Stimulated activated CD4-positive, alpha-beta T cell treated with anti-CD3 and anti-CD28 coated beads, TNF-alpha, amount 100 ng/mL, for 1 hour (primary cell): ENCODE data around the gene TPX2.

ENCODE experiments used
- DNase-seq, 3 donors: peaks; one replicate each; pipeline ENCODE4 v3.0.0-alpha.2; 2020; ENCODE audit warnings: low read depth in 3 of 3, low spot score in 1 of 3

The TPX2 gene

GRCh38 chr20:31759836-31760518, 20.9 kb downstream of the TPX2 start:
- DNase-seq, result no peak

DNA sequence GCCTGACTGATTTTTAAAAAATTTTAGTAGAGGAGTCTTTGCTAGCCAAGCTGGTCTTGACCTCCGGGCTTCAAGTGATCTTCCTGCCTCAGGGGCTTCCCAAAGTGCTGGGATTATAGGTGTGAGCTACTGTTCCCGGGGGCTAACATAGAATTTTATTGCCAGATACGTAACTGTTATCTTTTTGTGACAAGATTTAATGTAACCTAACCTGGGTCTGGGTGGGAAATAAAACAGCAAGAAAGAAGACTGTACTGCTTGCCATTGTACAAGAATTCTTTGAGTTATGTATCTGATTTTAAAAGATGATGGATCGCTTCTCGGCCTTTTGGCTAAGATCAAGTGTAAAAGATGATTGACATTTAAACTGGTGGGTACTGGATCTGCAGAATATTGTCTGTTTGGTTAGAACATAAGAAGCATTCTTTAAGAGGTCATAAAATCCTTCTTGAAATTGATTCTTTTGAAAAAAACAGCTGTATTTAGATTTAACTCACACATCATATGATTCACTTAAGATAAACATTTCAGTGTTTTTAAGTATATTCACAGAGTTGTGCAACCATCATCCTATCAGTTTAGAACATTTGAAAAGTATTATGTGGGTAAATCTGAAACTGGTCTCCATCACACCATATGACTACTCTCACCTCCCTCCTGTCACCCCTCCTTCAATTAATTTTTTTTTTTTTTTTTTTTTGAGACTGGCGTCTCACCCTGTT, 21.6 kb downstream of the TPX2 start:
- DNase-seq, result no peak

GRCh38 chr20:31764641-31765305, 25.7 kb downstream of the TPX2 start:
- no peak for DNase-seq

DNA sequence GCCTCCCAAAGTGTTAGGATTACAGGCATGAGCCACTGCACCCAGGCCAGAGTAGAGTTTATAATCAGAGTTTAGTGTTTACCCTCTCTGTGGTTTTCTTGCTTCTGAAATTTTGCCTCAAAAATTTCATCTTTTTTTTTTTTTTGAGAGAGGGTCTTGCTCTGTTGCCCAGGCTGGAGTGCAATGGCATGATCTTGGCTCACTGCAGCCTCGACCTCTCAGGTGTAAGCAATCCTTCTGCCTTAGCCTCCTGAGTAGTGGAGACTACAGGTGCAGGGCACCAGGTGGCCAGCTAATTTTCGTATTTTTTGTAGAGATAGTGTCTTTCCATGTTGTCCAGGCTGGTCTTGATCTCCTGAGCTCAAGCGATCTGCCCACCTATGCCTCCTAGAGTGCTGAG, 28.7 kb downstream of the TPX2 start:
- DNase-seq, result no peak

DNA sequence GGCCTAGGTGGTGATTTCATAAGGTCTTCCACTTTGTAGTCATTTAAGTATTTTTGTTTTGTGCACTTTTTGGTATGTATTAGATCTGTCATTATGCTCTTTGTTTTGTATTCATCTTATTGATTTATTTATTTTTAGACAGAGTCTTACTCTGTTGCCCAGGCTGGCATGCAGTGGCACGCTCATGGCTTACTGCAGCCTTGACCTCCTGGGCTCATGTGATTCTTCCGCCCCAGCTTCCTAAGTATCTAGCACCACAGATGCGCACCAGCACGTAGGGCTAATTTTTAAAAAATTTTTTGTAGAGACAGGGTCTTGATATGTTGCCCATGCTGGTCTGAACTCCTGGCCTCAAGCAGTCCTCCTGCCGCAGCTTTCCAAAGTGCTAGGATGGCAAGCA, 30.6 kb downstream of the TPX2 start:
- DNase-seq, result no peak

DNA sequence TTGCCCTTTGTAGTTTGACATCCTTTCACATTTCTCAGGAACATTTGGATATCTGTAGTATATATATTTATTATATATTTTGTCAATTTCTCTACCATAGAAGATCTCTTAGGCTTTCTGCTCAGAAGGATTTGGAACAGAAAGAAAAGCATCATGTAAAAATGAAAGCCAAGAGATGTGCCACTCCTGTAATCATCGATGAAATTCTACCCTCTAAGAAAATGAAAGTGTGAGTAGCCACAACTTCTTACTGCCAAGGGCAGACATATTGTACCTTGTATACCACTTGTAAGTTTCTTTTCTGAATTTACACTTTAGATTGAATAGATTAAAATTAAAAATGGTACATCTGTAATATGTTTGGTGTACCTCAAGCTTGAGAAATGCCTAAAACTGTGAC, 31.2 kb downstream of the TPX2 start:
- DNase-seq, result no peak

- no peak for DNase-seq
Measured at GRCh38 chr20:31774408-31774807, 35.3 kb downstream of the TPX2 start.

DNA sequence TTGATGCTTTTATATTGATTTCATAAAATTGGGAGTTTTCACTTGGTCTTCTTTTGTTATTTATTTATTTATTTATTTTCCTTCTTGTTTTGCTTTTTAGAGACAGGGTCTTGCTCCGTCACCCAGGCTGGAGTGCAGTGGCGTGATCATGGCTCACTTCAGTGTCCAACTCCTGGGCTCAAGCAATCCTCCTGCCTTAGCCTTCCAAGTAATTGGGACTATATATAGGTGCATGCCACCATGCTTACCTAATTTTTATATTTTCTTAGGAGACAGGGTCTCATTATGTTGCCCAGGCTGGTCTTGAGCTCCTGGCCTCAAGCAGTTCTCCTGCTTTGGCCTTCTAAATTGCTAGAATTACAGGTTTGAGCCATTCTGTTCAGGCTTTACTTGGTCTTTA, 41.7 kb downstream of the TPX2 start:
- DNase-seq, result no peak

GRCh38 chr20:31781945-31782344, 42.9 kb downstream of the TPX2 start:
- DNase-seq, result no peak

- no peak for DNase-seq
Measured at GRCh38 chr20:31784354-31785044, 45.4 kb downstream of the TPX2 start.

DNA sequence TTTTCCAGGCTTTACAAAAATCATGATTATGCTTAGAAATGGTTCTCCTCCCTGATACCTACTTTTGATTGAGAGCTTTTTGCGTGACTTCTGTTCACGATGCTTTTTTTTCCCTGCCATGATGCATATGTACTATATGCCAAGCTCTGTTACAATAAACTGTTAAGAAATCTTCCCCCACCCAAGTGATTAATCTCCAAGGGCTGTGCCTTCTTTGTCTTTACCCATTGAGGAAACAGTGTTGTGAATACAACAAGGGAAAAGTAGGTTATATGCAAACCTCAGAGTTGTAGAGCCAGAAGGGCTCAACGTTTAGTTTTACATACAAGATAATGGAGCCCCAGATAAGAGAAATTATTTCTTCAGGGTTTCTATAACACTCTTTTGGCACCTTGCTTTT, 46.0 kb downstream of the TPX2 start:
- DNase-seq, result no peak

DNA sequence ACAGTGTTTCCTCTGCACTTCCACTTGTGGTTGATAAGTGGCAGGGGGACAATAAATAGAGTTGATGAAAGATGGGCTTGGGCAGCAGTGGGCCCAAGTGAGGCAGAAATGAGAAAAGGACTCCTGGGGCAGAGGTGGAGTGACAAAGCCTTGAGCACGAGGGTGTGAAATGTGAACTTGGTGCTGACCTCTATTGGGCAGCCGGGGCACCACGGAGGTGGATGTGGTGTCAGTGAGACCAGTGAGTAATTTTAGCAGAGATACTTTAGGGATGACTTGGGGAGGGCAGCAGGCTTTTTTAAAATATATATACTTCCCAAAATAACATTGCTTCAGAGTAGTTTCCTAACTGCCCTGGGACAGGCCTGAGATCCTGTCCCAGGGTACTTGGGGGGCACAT, 49.5 kb downstream of the TPX2 start:
- DNase-seq, result no peak

DNA sequence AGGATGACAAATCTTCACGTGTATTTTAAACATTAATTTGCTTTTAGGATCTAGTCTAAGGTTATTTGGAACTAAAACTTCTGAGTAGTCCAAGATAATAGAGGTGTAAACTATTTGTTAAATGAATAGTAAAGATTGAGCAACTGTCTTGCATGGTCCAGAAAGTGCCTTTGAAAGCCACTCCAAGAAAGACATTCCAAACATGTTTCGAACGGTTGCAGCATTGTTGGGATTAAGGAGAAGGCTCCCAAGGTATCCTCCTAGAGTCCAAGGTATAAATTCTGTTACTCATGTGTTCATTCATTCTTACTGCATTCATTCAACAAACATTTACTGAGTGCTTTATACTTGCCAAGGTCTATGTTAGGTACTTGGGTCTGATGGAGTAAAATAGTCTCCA, 51.3 kb downstream of the TPX2 start:
- no peak for DNase-seq

- DNase-seq, result no peak
Measured at GRCh38 chr20:31797364-31797763, 58.3 kb downstream of the TPX2 start.

DNA sequence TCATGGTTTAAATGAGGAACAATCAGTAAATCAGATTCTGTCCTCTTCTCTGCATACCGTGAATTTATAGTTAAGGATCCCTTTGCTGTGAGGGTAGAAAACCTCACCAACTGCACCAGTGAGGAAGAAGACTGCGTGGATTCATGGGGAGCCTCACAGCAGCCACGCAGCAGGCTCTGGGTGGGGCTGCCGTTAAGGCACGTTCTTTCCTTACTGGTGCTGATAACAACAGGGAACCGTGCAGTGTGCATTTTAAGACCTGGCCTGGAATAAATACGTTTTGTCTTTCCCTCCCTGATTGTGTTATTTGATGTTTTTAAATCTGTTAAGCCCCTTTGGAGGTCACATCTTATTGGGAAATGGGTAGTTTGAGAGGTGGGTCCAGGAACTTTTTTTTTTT, 62.4 kb downstream of the TPX2 start:
- DNase-seq, result no peak

GRCh38 chr20:31803552-31804291, 64.6 kb downstream of the TPX2 start:
- DNase-seq, result no peak

DNA sequence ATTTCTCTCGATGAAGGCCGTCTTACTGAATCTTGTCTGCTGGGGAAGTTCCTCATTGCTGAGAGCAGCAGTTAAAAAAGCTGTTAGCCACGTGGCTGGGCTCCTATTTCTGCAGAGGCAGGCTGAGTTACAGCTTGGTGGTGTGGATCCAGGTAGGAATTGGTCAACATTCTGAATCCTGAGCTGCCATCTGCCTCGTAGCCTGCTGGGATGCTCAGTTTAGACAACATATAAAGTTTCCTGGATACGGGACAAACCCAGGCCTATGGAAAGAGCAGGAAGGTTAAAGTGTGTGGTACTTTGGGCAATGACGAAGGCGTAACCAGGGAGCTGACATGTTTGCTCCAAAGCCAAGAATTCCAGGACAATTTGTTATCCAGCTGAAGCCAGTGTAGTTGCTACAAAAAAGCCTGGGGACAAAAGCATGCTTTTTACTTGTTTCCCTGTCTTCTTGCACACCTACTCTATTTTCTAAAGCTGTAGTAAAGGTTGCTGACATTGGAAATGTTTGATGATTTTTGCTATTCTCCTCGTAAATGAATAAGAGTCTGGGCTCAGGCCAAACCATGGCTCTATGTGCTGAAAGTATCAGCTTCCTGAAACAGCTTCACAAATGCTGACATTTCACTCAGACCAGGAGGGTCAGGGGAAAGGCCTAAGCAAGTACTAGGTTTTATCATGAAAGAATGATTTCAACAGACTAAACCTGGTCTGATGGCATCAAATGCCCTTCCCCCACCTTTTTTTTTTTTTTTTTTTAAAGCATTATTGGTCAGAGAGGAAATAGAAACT, 67.7 kb downstream of the TPX2 start:
- no peak for DNase-seq

GRCh38 chr20:31808481-31808880, 69.4 kb downstream of the TPX2 start:
- no peak for DNase-seq

GRCh38 chr20:31809661-31810060, 70.6 kb downstream of the TPX2 start:
- no peak for DNase-seq

GRCh38 chr20:31811198-31811597, 72.1 kb downstream of the TPX2 start:
- no peak for DNase-seq
